Aorta (tissue), 5 donors: ENCODE results near the gene CDK7. TPM values are rescaled to one million over a fixed set of nuclear protein-coding genes. Genes with fewer than 3 reads are reported as not detected.

Experiments used
- ATAC-seq: fragments of 200-7000 bp; cut with Tn5 transposase; one replicate; pipeline ENCODE4 v1.9.1; 2022; ENCODE audit warnings: moderate library complexity; ENCODE audit not compliant: low FRiP score
- DNase-seq, 2 donors: peaks; one replicate each; pipeline ENCODE4 v3.0.0-alpha.2; 2020
- H3K27ac ChIP-seq, 2 donors: one replicate each; pipeline ENCODE4 v1.5.1; 2013; ENCODE audit warnings: low read length in 2 of 2, mild to moderate bottlenecking in 2 of 2, moderate library complexity in 2 of 2, control low read depth in 1 of 2, inconsistent platforms in 1 of 2, low read depth in 1 of 2
- H3K27me3 ChIP-seq, 2 donors: one replicate each; pipeline ENCODE4 v1.6.1; 2013; ENCODE audit warnings: control low read depth in 1 of 2, low read length in 1 of 2, mild to moderate bottlenecking in 1 of 2, moderate library complexity in 1 of 2; ENCODE audit not compliant: insufficient read depth in 2 of 2, control insufficient read depth in 1 of 2
- H3K36me3 ChIP-seq, 2 donors: one replicate each; pipeline ENCODE4 v1.6.1; 2013; ENCODE audit warnings: control low read depth in 1 of 2, low read length in 1 of 2, mild to moderate bottlenecking in 1 of 2; ENCODE audit not compliant: insufficient read depth in 2 of 2, control insufficient read depth in 1 of 2
- H3K4me1 ChIP-seq, 2 donors: one replicate each; pipeline ENCODE4 v1.6.1; 2013; ENCODE audit warnings: low read length in 2 of 2, control low read depth in 1 of 2, mild to moderate bottlenecking in 1 of 2, moderate library complexity in 1 of 2; ENCODE audit not compliant: insufficient read depth in 2 of 2, control insufficient read depth in 1 of 2
- H3K4me3 ChIP-seq, 2 donors: one replicate each; pipeline ENCODE4 v1.5.1; 2013; ENCODE audit warnings: low read length in 2 of 2, control low read depth in 1 of 2, mild to moderate bottlenecking in 1 of 2
- H3K9me3 ChIP-seq: one replicate; pipeline ENCODE4 v1.6.1; 2013; ENCODE audit warnings: mild to moderate bottlenecking, low read length; ENCODE audit not compliant: control insufficient read depth
- WGBS, 2 donors: extraction: QIAGEN DNeasy Blood & Tissue Kit; methylation state at CpG; one replicate each; pipeline ENCODE4 v1.1.7; 2013; 5-methylcytosine and 5-hydroxymethylcytosine counted together
- intact Hi-C, 2 donors: fragments of 100-400 bp; cut with DNase I; formaldehyde crosslinking; loops; one replicate each; pipeline versions ENCODE4 v1.14.2 to v1.15.0; 2022
- polyA plus RNA-seq, 2 donors: library from polyadenylated mRNA; stranded (reverse); fragments of 200-250 nt; gene quantifications; one replicate each; pipeline ENCODE4 v1.2.3, GENCODE V29; 2013
- total RNA-seq, 2 donors: library from RNA; stranded (reverse); fragmentation: NEBNext Ultra II Directional; extraction: Animal tissue kit (Norgen Biotek cat#: 25700); gene quantifications; one replicate each; pipeline ENCODE4 v1.2.1, GENCODE V29; 2021
- donor health status: healthy with polysubstance abuse.
- donor health status: Bipolar disorder and iron deficiency.
- donor health status: DM: no; HTN: no; CAD: no.
- donor health status: DM: no; HTN: no; CAD: no.
- donor health status: DM: yes; HTN: yes; CAD: no.

Gene CDK7
- total and polyA plus RNA-seq, 4 donors, result 15.8 to 23.9 (median 22.4) TPM

- no peaks in the 10 kb centered on the region for H3K4me1 ChIP-seq
- no peak overlapping the region for H3K27ac ChIP-seq
- WGBS, 2 donors, result 97 to 98% methylated on average over 5 of the region's 5 CpGs
- peaks cover 4 to 6% of the 10 kb centered on the region in 2 donors for H3K36me3 ChIP-seq
- no peak for DNase-seq
- H3K9me3 ChIP-seq, result no peaks in the 10 kb centered on the region
- H3K4me3 ChIP-seq, result no peak overlapping the region
- H3K27me3 ChIP-seq, result no peaks in the 10 kb centered on the region
- ATAC-seq, result no peak
- intact Hi-C loops, result no loop called here
These were observed 74.7 kb downstream of the CDK7 start for GRCh38 chr5:69309380-69309779.

GRCh38 chr5:69312459-69313160 is 77.9 kb downstream of the CDK7 start:
- peaks cover 4 to 6% of the 10 kb centered on the region in 2 donors for H3K36me3 ChIP-seq
- H3K9me3 ChIP-seq, result no peaks in the 10 kb centered on the region
- H3K4me3 ChIP-seq, result no peak overlapping the region
- 84 to 85% methylated on average over 5 of the region's 5 CpGs for WGBS, 2 donors
- ATAC-seq (no peak), DNase-seq (no peak)
- intact Hi-C loops, result no loop called here
- no peaks in the 10 kb centered on the region for H3K27me3 ChIP-seq
- H3K27ac ChIP-seq, result no peak overlapping the region
- peaks cover 0 to 2% of the 10 kb centered on the region in 2 donors for H3K4me1 ChIP-seq

GRCh38 chr5:69313428-69313827 is 78.7 kb downstream of the CDK7 start:
- Histone ChIP-seq H3K27me3 (no peaks in the 10 kb centered on the region), H3K36me3 (peaks cover 4 to 6% of the 10 kb centered on the region in 2 donors), H3K9me3 (no peaks in the 10 kb centered on the region), H3K4me1 (peaks cover 0 to 2% of the 10 kb centered on the region in 2 donors), H3K4me3 (no peak overlapping the region), H3K27ac (no peak overlapping the region)
- no peak for ATAC-seq
- no peak for DNase-seq
- intact Hi-C loops, result no loop called here
- 96% methylated on average over 9 of the region's 9 CpGs for WGBS, 2 donors

- H3K4me1 ChIP-seq, result peaks cover 0 to 2% of the 10 kb centered on the region in 2 donors
- intact Hi-C loops, result no loop called here
- ATAC-seq (no peak), DNase-seq (no peak)
- 96 to 100% methylated on average over 1 of the region's 1 CpG for WGBS, 2 donors
- no peaks in the 10 kb centered on the region for H3K27me3 ChIP-seq
- H3K36me3 ChIP-seq, result peaks cover 0 to 5% of the 10 kb centered on the region in 2 donors
- no peak overlapping the region for H3K4me3 ChIP-seq
- peak overlapping the region in 1 of 2 donors; percentile 33 for H3K27ac ChIP-seq
- H3K9me3 ChIP-seq, result no peaks in the 10 kb centered on the region
These were observed 81.3 kb downstream of the CDK7 start for GRCh38 chr5:69315972-69316371.

- H3K4me1 ChIP-seq, result peaks cover 0 to 2% of the 10 kb centered on the region in 2 donors
- no peaks in the 10 kb centered on the region for H3K27me3 ChIP-seq
- WGBS, 2 donors, result 79 to 83% methylated on average over 4 of the region's 4 CpGs
These were observed 82.7 kb downstream of the CDK7 start for GRCh38 chr5:69317391-69317790.

GRCh38 chr5:69326365-69326764 is 91.7 kb downstream of the CDK7 start:
- no peak for ATAC-seq
- intact Hi-C loops, result no loop called here
- H3K4me1 ChIP-seq, result no peaks in the 10 kb centered on the region
- no peaks in the 10 kb centered on the region for H3K27me3 ChIP-seq
- H3K4me3 ChIP-seq, result no peak overlapping the region
- H3K36me3 ChIP-seq, result no peaks in the 10 kb centered on the region
- WGBS, 2 donors, result 93 to 96% methylated on average over 1 of the region's 1 CpG
- DNase-seq, result no peak
- no peak overlapping the region for H3K27ac ChIP-seq
- no peaks in the 10 kb centered on the region for H3K9me3 ChIP-seq

More at GRCh38 chr5:69317391-69317790, 82.7 kb downstream of the CDK7 start:
- ATAC-seq, result no peak
- DNase-seq, result no peak
- Histone ChIP-seq H3K9me3 (no peaks in the 10 kb centered on the region), H3K4me3 (no peak overlapping the region), H3K27ac (no peak overlapping the region), H3K36me3 (peaks cover 0 to 5% of the 10 kb centered on the region in 2 donors)
- intact Hi-C loops, result no loop called here

Other genes starting within 250 kb of the CDK7 start
- 10 to 100 TPM; 42.8 to 43.9 TPM for gene SLC30A5, start 140.9 kb upstream of the CDK7 start, total RNA-seq
- gene SLC30A5, start 140.9 kb upstream of the CDK7 start, polyA plus RNA-seq, result 10 to 100 TPM; 23.5 to 30.1 TPM
- 1 to 10 TPM; 1.5 to 4.6 TPM for gene CCNB1, start 67.7 kb upstream of the CDK7 start, total RNA-seq
- gene CCNB1, start 67.7 kb upstream of the CDK7 start, polyA plus RNA-seq, result 1 to 10 TPM; 1.6 to 2.0 TPM
- gene CENPH, start 45.3 kb upstream of the CDK7 start, total RNA-seq, result 1 to 10 TPM; 2.2 to 2.3 TPM
- 1 to 10 TPM in 1 of 2 donors, under 1 TPM in 1; 0.38 to 3.3 TPM for gene CENPH, start 45.3 kb upstream of the CDK7 start, polyA plus RNA-seq
- gene CCDC125, start 97.9 kb downstream of the CDK7 start, total RNA-seq, result 1 to 10 TPM; 5.7 to 6.9 TPM
- gene CCDC125, start 97.9 kb downstream of the CDK7 start, polyA plus RNA-seq, result 1 to 10 TPM; 3.9 to 6.5 TPM
- 10 to 100 TPM; 28.0 to 30.4 TPM for gene AK6, start 134.6 kb downstream of the CDK7 start, total RNA-seq
- 10 to 100 TPM; 43.1 to 49.3 TPM for gene AK6, start 134.6 kb downstream of the CDK7 start, polyA plus RNA-seq
- gene TAF9, start 134.6 kb downstream of the CDK7 start, total RNA-seq, result 10 to 100 TPM; 28.6 to 33.6 TPM
- 10 to 100 TPM; 32.3 to 65.2 TPM for gene TAF9, start 134.6 kb downstream of the CDK7 start, polyA plus RNA-seq
- gene RAD17, start 134.9 kb downstream of the CDK7 start, total RNA-seq, result 10 to 100 TPM; 16.7 to 18.0 TPM
- gene RAD17, start 134.9 kb downstream of the CDK7 start, polyA plus RNA-seq, result 10 to 100 TPM; 13.9 to 16.4 TPM
- gene MARVELD2, start 180.2 kb downstream of the CDK7 start, total RNA-seq, result 1 to 10 TPM in 1 of 2 donors, under 1 TPM in 1; 0.97 to 1.1 TPM
- gene MARVELD2, start 180.2 kb downstream of the CDK7 start, polyA plus RNA-seq, result 1 to 10 TPM in 1 of 2 donors, not detected in 1; 1.4 TPM